Liver (tissue), 9 donors: ENCODE results near the gene AKAP13. TPM values are rescaled to one million over a fixed set of nuclear protein-coding genes. Genes with fewer than 3 reads are reported as not detected.

Experiments
- DNase-seq: peaks from one replicate; pipeline ENCODE4 v3.0.0-alpha.2; 2017; ENCODE audit warnings: low spot score
- H3K27ac ChIP-seq, 2 donors: one replicate each; pipeline ENCODE4 v1.7.0; 2013; ENCODE audit warnings: inconsistent platforms in 2 of 2, low read length in 2 of 2, control low read depth in 1 of 2, low read depth in 1 of 2, mild to moderate bottlenecking in 1 of 2
- H3K27me3 ChIP-seq, 4 donors: one replicate each; pipeline versions ENCODE4 v1.6.1 to v1.7.0; 2013; ENCODE audit warnings: low read length in 3 of 4, inconsistent platforms in 1 of 4, mild to moderate bottlenecking in 1 of 4, moderate library complexity in 1 of 4; ENCODE audit not compliant: control insufficient read depth in 4 of 4, insufficient read depth in 4 of 4
- H3K36me3 ChIP-seq, 4 donors: one replicate each; pipeline versions ENCODE4 v1.6.1 to v1.7.0; 2013; ENCODE audit warnings: low read length in 3 of 4, mild to moderate bottlenecking in 3 of 4, low read depth in 1 of 4, moderate library complexity in 1 of 4; ENCODE audit not compliant: control insufficient read depth in 4 of 4, insufficient read depth in 3 of 4
- H3K4me1 ChIP-seq, 4 donors: one replicate each; pipeline versions ENCODE4 v1.6.1 to v1.7.0; 2013; ENCODE audit warnings: low read length in 3 of 4, mild to moderate bottlenecking in 3 of 4, moderate library complexity in 1 of 4; ENCODE audit not compliant: control insufficient read depth in 4 of 4, insufficient read depth in 4 of 4
- H3K4me3 ChIP-seq, 3 donors: one replicate each; pipeline versions ENCODE4 v1.6.1 to v1.7.0; 2013; ENCODE audit warnings: low read length in 3 of 3, control low read depth in 1 of 3, low read depth in 1 of 3, mild to moderate bottlenecking in 1 of 3
- H3K9ac ChIP-seq, 2 donors: one replicate each; pipeline ENCODE4 v1.7.0; 2013; ENCODE audit warnings: low read length in 2 of 2, mild to moderate bottlenecking in 2 of 2, moderate library complexity in 2 of 2, control low read depth in 1 of 2, low read depth in 1 of 2
- H3K9me3 ChIP-seq, 4 donors: one replicate each; pipeline versions ENCODE4 v1.6.1 to v1.7.0; 2013; ENCODE audit warnings: low read length in 3 of 4; ENCODE audit not compliant: control insufficient read depth in 4 of 4
- ATF3 ChIP-seq: IDR thresholded peaks from 2 replicates; pipeline ENCODE4 v1.6.1; 2016; ENCODE audit warnings: antibody characterized with exemption
- CTCF ChIP-seq: fragments of 150-350 bp; IDR thresholded peaks from 2 replicates; pipeline ENCODE4 v1.5.1; 2017; ENCODE audit warnings: improper control_type of control experiment, low read depth, low read length; ENCODE audit not compliant: missing input control
- EGR1 ChIP-seq, 2 donors: IDR thresholded peaks; 2 replicates each; pipeline ENCODE4 v1.6.1; 2016 to 2018; ENCODE audit warnings: antibody characterized with exemption in 2 of 2, low read depth in 2 of 2
- FOXA1 ChIP-seq: IDR thresholded peaks from 2 replicates; pipeline ENCODE4 v1.6.1; 2016; ENCODE audit warnings: antibody characterized with exemption
- FOXA2 ChIP-seq: IDR thresholded peaks from 2 replicates; pipeline ENCODE4 v1.6.1; 2016; ENCODE audit warnings: antibody characterized with exemption
- GABPA ChIP-seq, 2 donors: IDR thresholded peaks in 1 of 2; conservative IDR thresholded peaks in 1 of 2; 2 replicates each; pipeline ENCODE4 v1.6.1; 2016; ENCODE audit warnings: antibody characterized with exemption in 2 of 2, mild to moderate bottlenecking in 1 of 2, moderate library complexity in 1 of 2
- HNF4A ChIP-seq, 2 donors: conservative IDR thresholded peaks; 2 replicates each; pipeline ENCODE4 v1.6.1; 2016; ENCODE audit warnings: antibody characterized with exemption in 2 of 2, mild to moderate bottlenecking in 2 of 2
- HNF4G ChIP-seq: IDR thresholded peaks from 2 replicates; pipeline ENCODE4 v1.6.1; 2016; ENCODE audit warnings: antibody characterized with exemption
- JUND ChIP-seq, 2 donors: IDR thresholded peaks; 2 replicates each; pipeline ENCODE4 v1.6.1; 2016; ENCODE audit warnings: antibody characterized with exemption in 2 of 2
- MAX ChIP-seq: IDR thresholded peaks from 2 replicates; pipeline ENCODE4 v1.6.1; 2016; ENCODE audit warnings: antibody characterized with exemption
- NR2F2 ChIP-seq: IDR thresholded peaks from 2 replicates; pipeline ENCODE4 v1.6.1; 2016; ENCODE audit warnings: antibody characterized with exemption
- REST ChIP-seq: IDR thresholded peaks from 2 replicates; pipeline ENCODE4 v1.6.1; 2016; ENCODE audit warnings: antibody characterized with exemption, mild to moderate bottlenecking
- TAF1 ChIP-seq: conservative IDR thresholded peaks from 2 replicates; pipeline ENCODE4 v1.6.1; 2016; ENCODE audit warnings: antibody characterized with exemption, mild to moderate bottlenecking
- YY1 ChIP-seq: IDR thresholded peaks from 2 replicates; pipeline ENCODE4 v1.6.1; 2016; ENCODE audit warnings: antibody characterized with exemption, mild to moderate bottlenecking
- WGBS: extraction: QIAGEN DNeasy Blood & Tissue Kit; methylation state at CpG from one replicate; pipeline ENCODE4 v1.1.7; 2013; 5-methylcytosine and 5-hydroxymethylcytosine counted together
- polyA plus RNA-seq, 2 donors: library from polyadenylated mRNA; stranded (reverse) in 1 of 2; unstranded in 1 of 2; fragments of 200-250 nt in 1 of 2; fragments of >200 nt in 1 of 2; fragmentation: Nextera tagmentation in 1 of 2; extraction: Ambion mirVana in 1 of 2; gene quantifications; one replicate each; pipeline versions ENCODE4 v1.2.1 to v1.2.3, GENCODE V29; 2013 to 2015
- total RNA-seq, 2 donors: library from RNA; depleted of rRNA; stranded (reverse); fragments of >200 nt; gene quantifications; one replicate each; pipeline ENCODE4 v1.2.3, GENCODE V29; 2014
- donor health status: healthy.
- donor health status: healthy.
- donor health status: healthy.
- donor health status: healthy.
- donor health status: healthy.

AKAP13 gene
- total and polyA plus RNA-seq, 4 donors, result 18.6 to 92.3 (median 37.4) TPM

GRCh38 chr15:85788771-85789495 lies 408.5 kb downstream of the AKAP13 start:
- no peak overlapping the region for H3K27ac ChIP-seq
- 90% methylated on average over 12 of the region's 12 CpGs for WGBS
- no peak for DNase-seq

GRCh38 chr15:85789496-85789875 lies 409.1 kb downstream of the AKAP13 start:
- H3K27ac ChIP-seq, result no peak overlapping the region
- no peak overlapping the region for H3K4me3 ChIP-seq
- H3K9me3 ChIP-seq, result no peaks in the 10 kb centered on the region
- H3K9ac ChIP-seq, result no peak overlapping the region
- H3K36me3 ChIP-seq, result no peaks in the 10 kb centered on the region
- WGBS, result 90% methylated on average over 7 of the region's 7 CpGs
- H3K27me3 ChIP-seq, result no peaks in the 10 kb centered on the region
- no peak for DNase-seq
- H3K4me1 ChIP-seq, result peaks cover 9 to 31% (median 17%) of the 10 kb centered on the region in 4 donors
- TF ChIP-seq MAX (no peak), REST (no peak), HNF4A (conservative IDR thresholded peaks at IDR 0.05) (no peak), YY1 (no peak), JUND (IDR thresholded peaks at IDR 0.05) (no peak), CTCF (no peak), EGR1 (IDR thresholded peaks at IDR 0.05; ENCODE audit: low read depth in 2 of 2) (no peak), HNF4G (no peak), FOXA1 (no peak), ATF3 (no peak), GABPA (IDR thresholded peaks at IDR 0.05 in 1 of 2, conservative IDR thresholded peaks at IDR 0.05 in 1 of 2) (no peak), FOXA2 (no peak), NR2F2 (no peak)

More at GRCh38 chr15:85788771-85789495, 408.5 kb downstream of the AKAP13 start:
- no peaks in the 10 kb centered on the region for H3K9me3 ChIP-seq
- peaks cover 9 to 29% (median 17%) of the 10 kb centered on the region in 4 donors for H3K4me1 ChIP-seq
- no peaks in the 10 kb centered on the region for H3K27me3 ChIP-seq
- H3K36me3 ChIP-seq, result no peaks in the 10 kb centered on the region
- H3K4me3 ChIP-seq, result no peak overlapping the region
- no peak overlapping the region for H3K9ac ChIP-seq
- TF ChIP-seq TAF1 (no peak), MAX (no peak), ATF3 (no peak), GABPA (IDR thresholded peaks at IDR 0.05 in 1 of 2, conservative IDR thresholded peaks at IDR 0.05 in 1 of 2) (no peak), REST (no peak), NR2F2 (no peak)
